Body of pancreas (tissue), 4 donors: Measurements from ENCODE around the gene SLC25A52.

Experiments used
- POLR2A ChIP-seq, 3 donors: fragments of 450-650 bp; IDR thresholded peaks; one replicate each; pipeline ENCODE4 v1.6.1; 2016; ENCODE audit warnings: antibody characterized with exemption in 3 of 3, mild to moderate bottlenecking in 2 of 3
- TF ChIP-seq, protein P1 (sequence below), 7 experiments: fragments of 450-650 bp in 4 of 7; fragments of 200-600 bp in 3 of 7; sonication (generic) in 3 of 7; IDR thresholded peaks; one replicate each; pipeline ENCODE4 v1.5.1; 2016 to 2019; ENCODE audit warnings: antibody characterized with exemption in 7 of 7

- TF ChIP-seq, protein P1, sequence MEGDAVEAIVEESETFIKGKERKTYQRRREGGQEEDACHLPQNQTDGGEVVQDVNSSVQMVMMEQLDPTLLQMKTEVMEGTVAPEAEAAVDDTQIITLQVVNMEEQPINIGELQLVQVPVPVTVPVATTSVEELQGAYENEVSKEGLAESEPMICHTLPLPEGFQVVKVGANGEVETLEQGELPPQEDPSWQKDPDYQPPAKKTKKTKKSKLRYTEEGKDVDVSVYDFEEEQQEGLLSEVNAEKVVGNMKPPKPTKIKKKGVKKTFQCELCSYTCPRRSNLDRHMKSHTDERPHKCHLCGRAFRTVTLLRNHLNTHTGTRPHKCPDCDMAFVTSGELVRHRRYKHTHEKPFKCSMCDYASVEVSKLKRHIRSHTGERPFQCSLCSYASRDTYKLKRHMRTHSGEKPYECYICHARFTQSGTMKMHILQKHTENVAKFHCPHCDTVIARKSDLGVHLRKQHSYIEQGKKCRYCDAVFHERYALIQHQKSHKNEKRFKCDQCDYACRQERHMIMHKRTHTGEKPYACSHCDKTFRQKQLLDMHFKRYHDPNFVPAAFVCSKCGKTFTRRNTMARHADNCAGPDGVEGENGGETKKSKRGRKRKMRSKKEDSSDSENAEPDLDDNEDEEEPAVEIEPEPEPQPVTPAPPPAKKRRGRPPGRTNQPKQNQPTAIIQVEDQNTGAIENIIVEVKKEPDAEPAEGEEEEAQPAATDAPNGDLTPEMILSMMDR (IDR thresholded peaks at IDR 0.05) = no peak
- TF ChIP-seq POLR2A (IDR thresholded peaks at IDR 0.05) = no peak
These were observed 17.8 kb upstream of the SLC25A52 start for GRCh38 chr18:31778391-31778950.
